Body of pancreas (tissue), 4 donors: ENCODE data around the gene GRID1. TPM values are rescaled to one million over a fixed set of nuclear protein-coding genes. Genes with fewer than 3 reads are reported as not detected.

ENCODE experiments used
- ATAC-seq: fragments of 150-250 bp; one replicate; pipeline ENCODE4 v1.9.1; 2016
- DNase-seq, 4 donors: peaks; one replicate each; pipeline ENCODE4 v3.0.0-alpha.2; 2019
- H3K27ac ChIP-seq, 4 donors: fragments of 200-600 bp; sonication (generic); 1 replicate in 3 of 4; 2 replicates in 1 of 4; pipeline versions ENCODE4 v1.5.1 to v1.6.1; 2016 to 2019; ENCODE audit warnings: mild to moderate bottlenecking in 1 of 4, mixed read lengths in 1 of 4, moderate library complexity in 1 of 4
- H3K27me3 ChIP-seq, 2 donors: fragments of 200-600 bp; sonication (generic); one replicate each; pipeline ENCODE4 v1.6.0; 2016; ENCODE audit warnings: mild to moderate bottlenecking in 1 of 2
- H3K36me3 ChIP-seq, 2 donors: fragments of 200-600 bp; sonication (generic); replicated peaks in 1 of 2; 2 replicates each; pipeline ENCODE4 v1.5.1; 2016; ENCODE audit warnings: low read depth in 2 of 2; ENCODE audit not compliant: insufficient read depth in 1 of 2
- H3K4me1 ChIP-seq: fragments of 200-600 bp; sonication (generic); one replicate; pipeline ENCODE4 v1.6.0; 2016
- H3K4me3 ChIP-seq, 2 donors: fragments of 200-600 bp; sonication (generic); 1 replicate in 1 of 2; 2 replicates in 1 of 2; pipeline ENCODE4 v1.5.1; 2016 to 2019
- H3K9me3 ChIP-seq, 3 donors: fragments of 200-600 bp; sonication (generic); 1 replicate in 2 of 3; 2 replicates in 1 of 3; pipeline ENCODE4 v1.5.1; 2016
- CTCF ChIP-seq, 7 experiments: fragments of 450-650 bp in 4 of 7; fragments of 200-600 bp in 3 of 7; sonication (generic) in 3 of 7; IDR thresholded peaks; one replicate each; pipeline ENCODE4 v1.5.1; 2016 to 2019; ENCODE audit warnings: antibody characterized with exemption in 7 of 7
- POLR2A ChIP-seq, 3 donors: fragments of 450-650 bp; IDR thresholded peaks; one replicate each; pipeline ENCODE4 v1.6.1; 2016; ENCODE audit warnings: antibody characterized with exemption in 3 of 3, mild to moderate bottlenecking in 2 of 3
- WGBS, 2 donors: methylation state at CpG; one replicate each; pipeline ENCODE4 v1.1.5; 2017; 5-methylcytosine and 5-hydroxymethylcytosine counted together
- intact Hi-C: fragments of 100-400 bp; cut with DNase I; formaldehyde crosslinking; loops from one replicate; pipeline ENCODE4 v1.15.1; 2023
- total RNA-seq, 2 donors: library from RNA; depleted of rRNA; stranded (reverse); fragments of >200 nt; gene quantifications; one replicate each; pipeline ENCODE4 v1.1.0, GENCODE V29; 2016

Gene GRID1
- total RNA-seq, 2 donors from 2014 or later, result 1.0 to 1.6 TPM

- intact Hi-C loops, result no loop called here
- TF ChIP-seq POLR2A (IDR thresholded peaks at IDR 0.05) (no peak), CTCF (IDR thresholded peaks at IDR 0.05) (no peak)
Measured at GRCh38 chr10:86388119-86388704, 21.6 kb upstream of the GRID1 start.

GRCh38 chr10:86387178-86387794 is 20.7 kb upstream of the GRID1 start:
- DNase-seq, result no peak

More at GRCh38 chr10:86388119-86388704, 21.6 kb upstream of the GRID1 start:
- Histone ChIP-seq H3K9me3 (no peaks in the 10 kb centered on the region), H3K4me3 (no peak overlapping the region), H3K4me1 (peaks cover 11% of the 10 kb centered on the region), H3K27me3 (no peaks in the 10 kb centered on the region), H3K27ac (no peak overlapping the region), H3K36me3 (no peaks in the 10 kb centered on the region)
- DNase-seq, result no peak
- ATAC-seq, result no peak
- 50 to 59% methylated on average over 13 of the region's 13 CpGs for WGBS, 2 donors

GRCh38 chr10:86385806-86386205 is 19.2 kb upstream of the GRID1 start:
- H3K36me3 ChIP-seq, result no peaks in the 10 kb centered on the region
- H3K9me3 ChIP-seq, result no peaks in the 10 kb centered on the region
- 95 to 97% methylated on average over 3 of the region's 3 CpGs for WGBS, 2 donors
- H3K27me3 ChIP-seq, result no peaks in the 10 kb centered on the region
- intact Hi-C loops, result no loop called here
- no peak overlapping the region for H3K27ac ChIP-seq
- DNase-seq (no peak), ATAC-seq (no peak)
- TF ChIP-seq POLR2A (IDR thresholded peaks at IDR 0.05), result no peak
- no peak for TF ChIP-seq CTCF (IDR thresholded peaks at IDR 0.05)
- peaks cover 11% of the 10 kb centered on the region for H3K4me1 ChIP-seq
- H3K4me3 ChIP-seq, result no peak overlapping the region

More at GRCh38 chr10:86387178-86387794, 20.7 kb upstream of the GRID1 start:
- intact Hi-C loops, result no loop called here
- Histone ChIP-seq H3K4me3 (no peak overlapping the region), H3K36me3 (no peaks in the 10 kb centered on the region), H3K9me3 (no peaks in the 10 kb centered on the region), H3K4me1 (peaks cover 11% of the 10 kb centered on the region), H3K27ac (no peak overlapping the region), H3K27me3 (no peaks in the 10 kb centered on the region)
- no peak for TF ChIP-seq CTCF (IDR thresholded peaks at IDR 0.05)
- TF ChIP-seq POLR2A (IDR thresholded peaks at IDR 0.05), result no peak
- no peak for ATAC-seq
- 86 to 88% methylated on average over 7 of the region's 7 CpGs for WGBS, 2 donors

GRCh38 chr10:86377797-86378146 is 11.2 kb upstream of the GRID1 start:
- WGBS, 2 donors, result 22 to 24% methylated on average over 4 to 6 of the region's 6 CpGs

More at GRCh38 chr10:86377797-86378146, 11.2 kb upstream of the GRID1 start:
- DNase-seq (no peak), ATAC-seq (no peak)
- TF ChIP-seq POLR2A (IDR thresholded peaks at IDR 0.05) (no peak), CTCF (IDR thresholded peaks at IDR 0.05) (no peak)
- intact Hi-C loops, result no loop called here
- H3K36me3 ChIP-seq, result no peaks in the 10 kb centered on the region
- no peaks in the 10 kb centered on the region for H3K27me3 ChIP-seq
- H3K4me3 ChIP-seq, result no peak overlapping the region
- H3K9me3 ChIP-seq, result no peaks in the 10 kb centered on the region
- no peak overlapping the region for H3K27ac ChIP-seq
- peaks cover 7% of the 10 kb centered on the region for H3K4me1 ChIP-seq
